ENCODE measurements around the gene COL27A1. TPM values are rescaled to one million over a fixed set of nuclear protein-coding genes. Genes with fewer than 3 reads are reported as not detected.

Gene COL27A1
- total and polyA plus RNA-seq, 2 donors (not counting 3 experiments of a cell fraction or from before 2014, with no cell fraction given), result 14.7 to 49.1 TPM

GRCh38 chr9:114122136-114123027 lies 33.0 kb upstream of the COL27A1 start:
- dilution Hi-C loops (cut with MboI; ENCODE audit: extremely low pct_ligation_motif_present, low sequenced_read_pairs), result no loop called here
- H3K27ac ChIP-seq (ENCODE audit: insufficient read depth, low read depth, low read length), result no peak overlapping the region
- POLR2A ChIA-PET, result interaction anchor here (0.5 kb wide), 1 partner anchor 746 kb away, joined by 3 read pairs; no protein-coding TSS in a partner anchor
- intact Hi-C loops (cut with micrococcal nuclease), result no loop called here
- H3K4me2 ChIP-seq (ENCODE audit: insufficient read depth, low read length), result no peak overlapping the region
- H3K9me1 ChIP-seq (replicated peaks; ENCODE audit: control insufficient read depth, extremely low read depth, insufficient read depth, low read length), result no peaks in the 10 kb centered on the region
- no peak overlapping the region for H3K4me3 ChIP-seq (replicated peaks in 1 of 3; ENCODE audit: insufficient read depth in 1 of 3, low read depth in 1 of 3, low read length in 3 of 3)
- no peaks in the 10 kb centered on the region for H4K20me1 ChIP-seq (replicated peaks; ENCODE audit: control insufficient read depth, extremely low read depth, insufficient read depth, low read length)
- TF ChIP-seq MAX (IDR thresholded peaks at IDR 0.05; ENCODE audit: insufficient read depth, insufficient read length) (no peak), GATA2 (IDR thresholded peaks at IDR 0.05; ENCODE audit: insufficient read depth, insufficient read length, low read depth, low read length) (no peak), POLR2A (IDR thresholded peaks at IDR 0.05; ENCODE audit: low read depth, low read length) (no peak)
- DNase-seq (ENCODE audit: low read depth, low spot score) (no peak), FAIRE-seq (no peak)
- no peak overlapping the region for H2AFZ ChIP-seq (ENCODE audit: low read depth, low read length)
- no TSS peak for BruUV-seq (replicated peaks)
- peaks cover 20 to 28% of the 10 kb centered on the region in 2 experiments for H3K27me3 ChIP-seq (ENCODE audit: control insufficient read depth in 2 of 2, insufficient read depth in 2 of 2, low read length in 2 of 2)
- no peaks in the 10 kb centered on the region for H3K79me2 ChIP-seq (ENCODE audit: control insufficient read depth, insufficient read depth, low read length)
- no peak overlapping the region for H3K9ac ChIP-seq (replicated peaks; ENCODE audit: extremely low read depth, insufficient read depth, low read length)
- CTCF ChIA-PET, result interaction anchor here (1.0 to 1.5 kb wide), 5 partner anchors 14 to 169 kb away, joined by 3 to 10 read pairs (median 3); no protein-coding TSS in a partner anchor
- H3K9me3 ChIP-seq (replicated peaks; ENCODE audit: control insufficient read depth, insufficient read depth, low read length), result no peaks in the 10 kb centered on the region
- H3K36me3 ChIP-seq (ENCODE audit: control insufficient read depth in 2 of 2, extremely low read depth in 1 of 2, insufficient read depth in 2 of 2, low read length in 2 of 2), result no peaks in the 10 kb centered on the region
- no peaks in the 10 kb centered on the region for H3K4me1 ChIP-seq (ENCODE audit: control insufficient read depth, extremely low read depth, insufficient read depth, low read length)

GRCh38 chr9:114123031-114123977 lies 32.0 kb upstream of the COL27A1 start:
- Histone ChIP-seq H3K27me3 (ENCODE audit: control insufficient read depth in 2 of 2, insufficient read depth in 2 of 2, low read length in 2 of 2) (peaks cover 22 to 23% of the 10 kb centered on the region in 2 experiments), H3K9me1 (replicated peaks; ENCODE audit: control insufficient read depth, extremely low read depth, insufficient read depth, low read length) (no peaks in the 10 kb centered on the region), H3K27ac (ENCODE audit: insufficient read depth, low read depth, low read length) (no peak overlapping the region), H3K4me3 (replicated peaks in 1 of 3; ENCODE audit: insufficient read depth in 1 of 3, low read depth in 1 of 3, low read length in 3 of 3) (no peak overlapping the region), H3K36me3 (ENCODE audit: control insufficient read depth in 2 of 2, extremely low read depth in 1 of 2, insufficient read depth in 2 of 2, low read length in 2 of 2) (no peaks in the 10 kb centered on the region), H3K9ac (replicated peaks; ENCODE audit: extremely low read depth, insufficient read depth, low read length) (no peak overlapping the region), H3K9me3 (replicated peaks; ENCODE audit: control insufficient read depth, insufficient read depth, low read length) (no peaks in the 10 kb centered on the region), H3K4me1 (ENCODE audit: control insufficient read depth, extremely low read depth, insufficient read depth, low read length) (no peaks in the 10 kb centered on the region), H3K79me2 (ENCODE audit: control insufficient read depth, insufficient read depth, low read length) (no peaks in the 10 kb centered on the region), H4K20me1 (replicated peaks; ENCODE audit: control insufficient read depth, extremely low read depth, insufficient read depth, low read length) (no peaks in the 10 kb centered on the region), H2AFZ (ENCODE audit: low read depth, low read length) (no peak overlapping the region), H3K4me2 (ENCODE audit: insufficient read depth, low read length) (no peak overlapping the region)
- BruUV-seq (replicated peaks), result no TSS peak
- DNase-seq (ENCODE audit: low read depth, low spot score) (no peak), FAIRE-seq (no peak)
- intact Hi-C loops (cut with micrococcal nuclease), result no loop called here
- POLR2A ChIA-PET, result no interaction called here
- TF ChIP-seq, protein P1, sequence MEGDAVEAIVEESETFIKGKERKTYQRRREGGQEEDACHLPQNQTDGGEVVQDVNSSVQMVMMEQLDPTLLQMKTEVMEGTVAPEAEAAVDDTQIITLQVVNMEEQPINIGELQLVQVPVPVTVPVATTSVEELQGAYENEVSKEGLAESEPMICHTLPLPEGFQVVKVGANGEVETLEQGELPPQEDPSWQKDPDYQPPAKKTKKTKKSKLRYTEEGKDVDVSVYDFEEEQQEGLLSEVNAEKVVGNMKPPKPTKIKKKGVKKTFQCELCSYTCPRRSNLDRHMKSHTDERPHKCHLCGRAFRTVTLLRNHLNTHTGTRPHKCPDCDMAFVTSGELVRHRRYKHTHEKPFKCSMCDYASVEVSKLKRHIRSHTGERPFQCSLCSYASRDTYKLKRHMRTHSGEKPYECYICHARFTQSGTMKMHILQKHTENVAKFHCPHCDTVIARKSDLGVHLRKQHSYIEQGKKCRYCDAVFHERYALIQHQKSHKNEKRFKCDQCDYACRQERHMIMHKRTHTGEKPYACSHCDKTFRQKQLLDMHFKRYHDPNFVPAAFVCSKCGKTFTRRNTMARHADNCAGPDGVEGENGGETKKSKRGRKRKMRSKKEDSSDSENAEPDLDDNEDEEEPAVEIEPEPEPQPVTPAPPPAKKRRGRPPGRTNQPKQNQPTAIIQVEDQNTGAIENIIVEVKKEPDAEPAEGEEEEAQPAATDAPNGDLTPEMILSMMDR (IDR thresholded peaks at IDR 0.05; ENCODE audit: extremely low read depth in 1 of 2, insufficient read depth in 1 of 2, low read depth in 1 of 2, low read length in 2 of 2), result no peak
- TF ChIP-seq POLR2A (IDR thresholded peaks at IDR 0.05; ENCODE audit: low read depth, low read length) (no peak), MAX (IDR thresholded peaks at IDR 0.05; ENCODE audit: insufficient read depth, insufficient read length) (no peak), POLR2AphosphoS5 (IDR thresholded peaks at IDR 0.05; ENCODE audit: insufficient read depth, low read depth, low read length) (no peak), GATA2 (IDR thresholded peaks at IDR 0.05; ENCODE audit: insufficient read depth, insufficient read length, low read depth, low read length) (no peak), FOS (IDR thresholded peaks at IDR 0.05; ENCODE audit: borderline replicate concordance, insufficient read depth, low read length) (no peak), JUN (IDR thresholded peaks at IDR 0.05; ENCODE audit: borderline replicate concordance, insufficient read depth, insufficient read length, low read depth) (no peak), EZH2 (IDR thresholded peaks at IDR 0.05; ENCODE audit: borderline replicate concordance, low read depth, low read length, severe bottlenecking) (no peak), MYC (IDR thresholded peaks at IDR 0.05; ENCODE audit: low read depth, low read length) (no peak)
- dilution Hi-C loops (cut with MboI; ENCODE audit: extremely low pct_ligation_motif_present, low sequenced_read_pairs), result no loop called here
- CTCF ChIA-PET, result interaction anchor here (0.7 to 1.5 kb wide), 4 partner anchors 15 to 168 kb away, joined by 3 to 7 read pairs (median 4); partner anchors contain the start of gene COL27A1

Data from endothelial cell of umbilical vein (primary cell).